ENCODE data around the gene C20orf144.

The C20orf144 gene

DNA sequence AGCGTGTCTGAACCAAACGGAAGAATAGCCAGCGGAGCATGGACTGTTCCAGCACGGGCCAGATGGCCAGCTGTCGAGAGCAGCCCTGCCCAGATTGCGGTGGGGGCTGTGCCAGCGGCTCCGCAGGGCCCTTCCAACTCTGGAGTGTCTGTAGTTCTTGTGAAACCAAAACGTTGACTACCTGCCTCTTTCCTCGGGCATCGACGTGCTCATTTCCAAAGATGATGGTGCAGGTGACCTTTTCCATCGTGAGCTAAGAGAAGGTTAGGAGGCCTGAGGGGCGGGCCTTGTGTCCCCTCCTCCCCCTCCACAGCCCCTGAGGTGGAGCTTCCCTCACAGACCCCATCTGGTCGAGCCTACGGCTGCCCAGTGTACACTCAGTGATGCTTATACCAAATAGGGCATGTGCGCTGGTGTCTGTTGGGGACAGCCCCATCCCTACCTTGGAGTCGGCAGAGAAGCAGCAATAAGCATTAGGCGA, 12.9 kb upstream of the C20orf144 start:
- in situ Hi-C loops (cut with HindIII; ENCODE audit: low sequenced_read_pairs): no loop called here

DNA sequence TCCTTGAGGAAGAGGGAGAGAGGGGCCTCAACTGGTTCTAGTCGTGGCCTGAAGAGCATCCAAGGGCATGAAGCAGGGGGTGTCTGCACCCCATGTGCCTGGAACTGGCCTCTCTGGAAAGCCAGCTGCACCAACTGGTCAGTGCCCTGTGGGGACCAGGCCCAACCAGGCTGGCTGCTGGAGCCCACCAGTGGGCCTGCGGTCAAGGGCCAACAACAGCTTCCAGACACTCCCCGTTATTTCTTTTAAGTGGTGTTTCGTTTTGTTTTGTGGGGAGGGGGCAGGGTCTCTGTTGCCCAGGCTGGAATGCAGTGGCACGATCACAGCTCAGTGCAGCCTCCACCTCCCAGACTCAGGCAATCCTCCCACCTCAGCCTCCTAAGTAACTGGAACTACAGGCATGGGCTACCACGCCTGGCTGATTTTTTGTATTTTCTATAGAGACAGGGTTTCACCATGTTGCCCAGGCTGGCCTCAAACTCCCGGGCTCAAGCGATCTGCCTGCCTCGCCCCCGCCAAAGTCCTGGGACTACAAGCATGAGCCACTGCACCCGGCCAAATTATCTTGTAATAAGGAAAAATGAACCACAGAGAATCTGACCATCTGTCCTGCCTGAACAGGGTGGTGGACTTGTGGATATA, 11.9 kb upstream of the C20orf144 start:
- in situ Hi-C loops (cut with HindIII; ENCODE audit: low sequenced_read_pairs): no loop called here

DNA sequence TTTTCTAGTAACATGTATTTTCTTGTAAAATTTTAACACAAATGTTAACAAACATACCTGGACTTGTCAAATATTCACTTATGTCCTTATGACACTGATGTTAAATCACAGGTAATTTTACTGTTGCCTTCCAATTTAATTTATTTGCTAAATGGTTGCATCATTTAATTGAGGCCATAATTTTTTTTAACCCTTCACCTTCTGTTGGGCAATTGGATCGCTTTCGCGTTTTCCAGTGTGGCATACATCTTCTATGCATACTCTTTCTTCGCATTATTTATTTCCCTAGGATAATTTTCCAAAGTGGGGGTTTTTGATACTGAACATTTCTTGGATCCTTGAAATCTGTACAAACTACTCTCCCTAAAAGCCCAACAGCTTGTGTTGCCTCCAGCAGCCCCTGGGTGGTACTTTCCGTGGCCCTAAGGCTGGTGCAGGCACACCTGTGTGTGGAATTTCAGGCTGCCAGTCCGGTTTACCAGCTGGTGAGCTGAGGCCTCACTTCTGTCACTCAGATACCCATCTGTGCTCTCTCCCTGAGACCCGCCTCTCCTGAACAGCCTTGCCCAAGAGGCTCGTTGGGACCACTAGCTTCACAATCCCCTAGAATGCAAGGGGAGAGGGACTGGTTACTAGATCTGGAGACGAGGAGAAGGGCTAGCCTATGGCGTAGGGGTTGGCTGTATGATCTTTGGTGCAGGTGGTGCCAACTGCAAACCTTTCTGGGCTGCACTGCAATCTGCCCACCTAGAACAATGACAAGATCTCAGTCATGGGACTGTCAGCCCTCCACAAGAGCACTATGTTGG, 11.2 kb upstream of the C20orf144 start:
- in situ Hi-C loops (cut with HindIII; ENCODE audit: low sequenced_read_pairs): no loop called here

DNA sequence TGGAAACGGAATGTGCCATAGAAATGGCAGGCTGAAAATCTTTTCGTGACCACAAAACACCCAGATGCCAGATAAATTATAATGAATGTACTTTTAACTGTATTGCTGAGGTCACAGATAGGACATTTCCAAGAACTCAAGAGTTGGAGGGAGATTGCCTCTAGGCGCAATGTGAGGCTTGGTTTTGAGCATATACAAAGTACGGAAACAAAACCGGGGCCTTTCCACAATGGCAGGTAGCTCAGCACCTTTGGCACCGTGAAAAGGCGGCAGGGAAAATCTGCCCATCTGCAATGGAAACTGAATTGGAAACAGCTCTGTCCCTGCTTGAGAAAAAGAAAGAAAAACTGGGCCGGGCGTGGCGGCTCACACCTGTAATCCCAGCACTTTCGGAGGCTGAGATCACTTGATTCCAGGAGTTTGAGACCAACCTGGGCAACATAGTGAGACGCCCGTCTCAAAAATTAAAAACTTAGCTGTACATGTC, 10.5 kb upstream of the C20orf144 start:
- in situ Hi-C loops (cut with HindIII; ENCODE audit: low sequenced_read_pairs): no loop called here

DNA sequence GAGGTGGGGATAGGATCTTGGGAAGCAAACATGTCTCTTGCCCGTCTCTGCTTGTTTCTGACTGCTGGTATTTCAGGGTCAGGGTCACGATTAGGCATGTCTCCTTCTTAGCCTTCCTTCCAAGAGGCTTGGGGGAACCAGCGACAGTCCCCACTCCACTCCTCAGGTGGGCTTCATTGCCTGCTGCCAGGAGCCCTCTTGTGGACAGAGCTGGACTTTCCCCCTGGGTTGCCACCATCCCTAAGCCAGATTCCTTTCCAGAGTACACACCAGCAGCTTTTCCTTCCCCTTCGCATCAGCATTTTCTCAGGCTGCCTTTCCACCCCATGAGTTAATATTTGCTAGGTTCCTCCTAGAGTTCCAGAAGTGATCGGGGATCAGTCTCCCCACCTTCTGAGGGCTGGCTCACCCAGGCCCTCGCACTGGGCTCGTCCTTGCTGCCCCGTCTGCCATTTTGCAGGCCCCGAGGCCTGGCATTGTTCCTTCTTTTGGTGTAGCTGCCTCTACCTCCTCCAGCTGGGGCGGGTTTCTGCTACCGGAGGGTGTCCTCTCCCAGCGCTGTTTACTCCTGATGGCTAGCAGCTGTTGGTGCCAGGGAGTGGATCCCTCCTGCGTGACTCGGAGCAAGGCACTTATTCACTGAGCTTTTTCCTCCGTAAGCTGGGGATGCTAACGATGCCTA, 8.8 kb upstream of the C20orf144 start:
- in situ Hi-C loops (cut with HindIII; ENCODE audit: low sequenced_read_pairs): no loop called here

DNA sequence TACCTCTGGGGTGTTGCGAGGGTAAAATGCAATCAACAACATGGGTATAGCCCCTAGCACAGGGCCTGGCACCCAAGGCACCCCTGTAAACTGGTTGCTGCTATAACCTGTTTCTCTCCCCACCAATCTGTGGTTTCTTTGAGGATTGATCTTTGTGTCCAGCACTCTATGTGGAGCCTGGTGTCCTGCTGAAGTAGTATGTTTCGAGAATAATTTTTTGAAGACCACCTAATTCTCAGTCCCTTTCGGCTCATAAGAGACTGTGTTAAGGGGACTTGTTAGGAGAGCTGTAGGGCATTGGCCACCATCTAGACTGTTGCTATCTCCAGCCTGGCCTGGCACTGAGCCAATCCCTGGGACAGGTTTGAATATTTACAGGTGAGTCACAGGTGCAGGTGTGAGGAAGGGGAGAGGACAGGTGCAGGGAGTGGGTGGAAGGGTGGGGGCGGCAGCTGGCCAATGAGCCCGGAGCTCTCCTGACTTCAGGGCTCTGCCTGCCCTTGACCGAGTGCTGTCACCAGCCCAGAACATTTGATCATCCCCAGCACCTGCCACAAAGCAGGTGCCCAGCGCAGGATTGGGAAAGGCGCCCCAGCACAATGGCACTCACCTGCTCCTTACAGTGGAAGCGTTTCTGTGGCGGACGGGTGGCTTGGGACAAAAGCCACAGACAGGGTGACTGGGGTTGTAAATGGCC, 8.1 kb upstream of the C20orf144 start:
- in situ Hi-C loops (cut with HindIII; ENCODE audit: low sequenced_read_pairs): no loop called here

DNA sequence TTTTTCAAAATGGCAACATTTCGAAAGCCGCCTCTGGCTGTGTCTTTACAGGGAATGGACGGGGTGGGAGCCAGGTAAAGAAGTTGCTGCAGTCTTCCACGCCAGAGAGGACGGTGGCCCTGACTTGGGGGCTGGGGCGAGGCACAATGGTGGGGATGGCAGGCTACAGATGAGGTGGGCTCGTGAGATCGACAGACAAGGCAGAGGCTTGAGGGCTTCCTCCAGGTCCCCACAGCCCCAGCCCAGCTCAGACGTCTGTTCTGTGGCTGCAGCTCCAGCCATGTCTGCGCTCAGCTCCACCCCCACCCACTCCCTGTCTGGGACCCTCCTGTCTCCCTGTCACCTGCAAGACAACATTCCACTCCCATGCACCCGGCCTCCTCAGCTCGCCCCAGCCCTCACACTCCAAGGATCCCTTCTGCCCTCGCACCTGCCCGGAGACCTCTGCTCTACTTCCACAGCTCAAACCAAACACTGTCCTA, 7.4 kb upstream of the C20orf144 start:
- in situ Hi-C loops (cut with HindIII; ENCODE audit: low sequenced_read_pairs): no loop called here

DNA sequence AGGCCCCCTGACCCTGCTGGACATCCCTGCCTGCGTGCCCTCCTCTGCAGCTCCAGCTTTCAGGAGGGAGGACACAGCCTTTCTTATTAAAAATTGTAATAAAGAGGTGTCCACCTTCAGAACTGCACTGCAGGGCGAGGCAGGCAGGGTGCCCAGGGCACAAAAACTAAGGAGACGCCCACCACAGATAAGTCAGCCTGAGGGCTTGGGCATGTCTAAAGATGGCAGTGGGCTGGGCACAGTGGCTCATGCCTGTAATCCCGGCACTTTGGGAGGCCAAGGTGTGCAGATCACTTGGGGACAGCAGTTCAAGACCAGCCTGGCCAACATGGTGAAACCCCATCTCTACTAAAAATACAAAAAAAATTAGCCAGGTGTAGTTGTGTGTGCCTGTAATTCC, 7.0 kb upstream of the C20orf144 start:
- in situ Hi-C loops (cut with HindIII; ENCODE audit: low sequenced_read_pairs): no loop called here

DNA sequence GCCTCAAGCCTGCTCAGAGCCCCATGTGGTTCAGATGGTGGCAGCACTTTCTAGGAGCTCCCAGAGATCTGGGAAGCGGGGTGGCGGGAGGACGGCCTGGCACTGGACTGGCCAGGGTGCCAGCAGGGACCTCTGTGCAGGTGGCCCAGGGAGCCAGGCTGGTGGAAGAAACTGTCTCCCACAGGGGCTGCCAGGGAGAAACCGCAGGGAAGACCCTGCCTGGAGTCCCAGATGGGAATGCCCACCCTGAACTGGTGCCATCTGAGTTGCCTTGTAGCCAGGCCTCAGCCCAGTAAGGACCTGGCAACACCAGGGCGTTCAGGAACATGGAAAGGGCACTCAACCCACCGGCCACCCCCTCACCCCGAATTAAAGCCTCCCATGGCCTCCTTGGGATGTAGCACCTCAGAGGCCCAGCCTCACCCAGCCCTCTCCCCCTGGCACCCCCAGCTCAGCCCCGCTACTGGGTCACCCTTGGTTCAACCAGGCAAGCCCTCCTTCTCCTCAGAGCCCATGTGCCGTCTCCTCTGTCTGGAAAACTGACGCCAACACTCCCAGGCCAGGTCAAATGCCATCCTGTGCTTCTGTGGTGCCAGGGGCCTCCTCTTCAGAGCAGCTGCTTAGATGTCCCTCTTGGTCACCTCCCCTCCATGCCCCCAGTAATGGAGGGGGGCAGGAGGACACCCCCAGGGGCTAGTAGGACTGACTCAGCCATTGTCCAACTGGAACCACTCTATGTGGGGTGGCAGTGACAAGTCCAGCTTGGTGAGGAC, 5.9 kb upstream of the C20orf144 start:
- in situ Hi-C loops (cut with HindIII; ENCODE audit: low sequenced_read_pairs): no loop called here

DNA sequence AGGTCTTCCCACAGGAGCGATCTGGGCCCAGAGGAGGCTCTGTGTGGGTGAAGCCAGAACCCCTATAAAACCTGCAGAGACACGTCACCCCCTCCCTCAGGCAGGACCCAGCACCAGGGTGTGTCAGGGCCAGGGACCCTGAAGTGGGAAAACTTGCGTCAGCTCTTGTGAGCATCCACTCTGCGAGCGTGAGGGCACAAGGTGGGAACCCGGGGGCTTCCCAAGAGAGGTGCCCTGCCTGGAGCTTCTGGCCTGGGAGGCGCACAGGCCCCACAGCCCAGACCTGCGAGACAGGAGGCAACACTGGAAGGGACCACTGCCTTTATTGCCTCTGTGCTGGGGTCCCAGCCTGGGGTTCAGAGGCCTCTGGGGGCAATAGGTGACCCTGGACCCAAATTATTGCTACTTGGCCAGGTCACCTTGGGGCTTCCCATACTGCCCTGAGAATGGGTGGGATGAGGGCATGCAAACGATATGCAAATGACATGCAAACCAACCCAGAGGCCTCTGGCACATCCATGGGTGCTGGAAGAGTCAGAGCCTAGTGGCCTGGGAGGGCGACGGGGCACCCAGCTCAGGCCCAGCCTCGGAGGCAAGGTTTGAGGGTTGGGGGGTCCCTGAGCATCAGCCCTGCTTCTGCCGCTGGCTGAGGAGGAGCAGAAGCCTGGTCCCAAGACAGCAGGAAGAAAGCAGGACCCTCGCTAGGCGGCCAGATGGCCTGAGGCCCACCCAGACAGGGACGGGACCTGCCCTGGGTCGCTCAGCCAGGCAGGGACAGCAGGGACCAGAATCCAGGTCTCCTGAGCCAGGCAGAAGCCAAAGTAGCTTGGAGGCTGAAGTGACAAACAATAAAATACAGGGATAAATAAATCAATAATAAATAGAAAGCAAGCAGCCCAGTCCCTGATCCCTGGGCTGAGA, 5.1 kb upstream of the C20orf144 start:
- in situ Hi-C loops (cut with HindIII; ENCODE audit: low sequenced_read_pairs): no loop called here

DNA sequence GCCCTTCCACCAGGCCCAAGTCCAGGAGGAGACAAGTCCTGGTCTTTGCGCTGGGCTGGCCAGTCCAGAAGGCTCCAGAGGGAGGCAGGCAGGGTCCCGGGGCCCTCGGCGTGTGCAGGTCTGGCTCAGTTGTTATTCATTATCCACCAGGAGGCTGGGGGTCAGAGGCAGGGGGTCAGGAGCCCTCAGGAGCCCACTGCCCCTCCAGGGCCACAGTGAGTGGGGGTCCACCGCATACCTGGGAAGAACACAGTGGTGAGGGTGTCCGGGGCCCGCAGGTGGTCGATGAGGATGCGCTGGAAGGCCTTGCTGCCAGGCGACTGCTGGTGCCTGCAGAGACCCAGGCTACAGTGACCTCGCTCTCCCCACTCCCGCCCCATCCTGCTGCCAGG, 4.4 kb upstream of the C20orf144 start:
- in situ Hi-C loops (cut with HindIII; ENCODE audit: low sequenced_read_pairs): no loop called here

DNA sequence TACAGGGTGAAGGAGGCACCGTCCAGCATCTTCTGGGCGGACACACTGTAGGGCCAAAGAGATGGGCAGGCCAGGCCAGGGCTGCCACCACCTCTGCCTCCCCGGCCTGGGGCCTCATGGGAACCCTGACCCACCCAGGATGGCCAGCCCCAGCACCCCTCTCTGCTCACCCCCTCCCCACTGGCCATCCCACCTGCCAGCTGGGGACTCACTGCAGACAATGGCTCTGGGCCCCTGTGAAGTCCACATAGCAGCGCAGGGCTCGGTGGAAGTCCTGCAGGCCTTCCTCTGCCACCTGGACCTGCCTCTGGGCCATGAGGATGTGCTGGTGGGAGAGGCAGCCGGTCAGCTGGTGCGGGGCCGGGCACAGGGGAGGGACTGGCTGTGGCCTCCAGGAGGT, 3.6 kb upstream of the C20orf144 start:
- in situ Hi-C loops (cut with HindIII; ENCODE audit: low sequenced_read_pairs): no loop called here

DNA sequence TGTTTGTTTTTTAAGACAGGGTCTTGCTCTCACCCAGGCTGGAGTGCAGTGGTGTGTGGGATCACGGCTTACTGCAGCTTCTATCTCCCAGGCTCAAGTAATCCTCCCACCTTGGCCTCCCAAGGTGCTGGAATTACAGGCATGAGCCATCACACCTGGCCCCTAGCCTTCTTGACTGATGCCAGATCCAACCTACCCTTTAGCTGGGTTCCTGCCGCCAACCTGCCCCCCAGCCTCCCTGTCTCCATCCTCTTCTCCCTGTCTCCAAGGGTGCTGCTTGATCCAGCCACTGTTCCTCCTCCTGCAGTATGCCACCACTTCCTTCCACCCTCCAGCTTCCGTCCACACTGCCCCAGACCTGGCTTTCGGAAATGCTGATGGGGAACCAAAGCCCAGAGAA, 3.2 kb upstream of the C20orf144 start:
- in situ Hi-C loops (cut with HindIII; ENCODE audit: low sequenced_read_pairs): no loop called here

DNA sequence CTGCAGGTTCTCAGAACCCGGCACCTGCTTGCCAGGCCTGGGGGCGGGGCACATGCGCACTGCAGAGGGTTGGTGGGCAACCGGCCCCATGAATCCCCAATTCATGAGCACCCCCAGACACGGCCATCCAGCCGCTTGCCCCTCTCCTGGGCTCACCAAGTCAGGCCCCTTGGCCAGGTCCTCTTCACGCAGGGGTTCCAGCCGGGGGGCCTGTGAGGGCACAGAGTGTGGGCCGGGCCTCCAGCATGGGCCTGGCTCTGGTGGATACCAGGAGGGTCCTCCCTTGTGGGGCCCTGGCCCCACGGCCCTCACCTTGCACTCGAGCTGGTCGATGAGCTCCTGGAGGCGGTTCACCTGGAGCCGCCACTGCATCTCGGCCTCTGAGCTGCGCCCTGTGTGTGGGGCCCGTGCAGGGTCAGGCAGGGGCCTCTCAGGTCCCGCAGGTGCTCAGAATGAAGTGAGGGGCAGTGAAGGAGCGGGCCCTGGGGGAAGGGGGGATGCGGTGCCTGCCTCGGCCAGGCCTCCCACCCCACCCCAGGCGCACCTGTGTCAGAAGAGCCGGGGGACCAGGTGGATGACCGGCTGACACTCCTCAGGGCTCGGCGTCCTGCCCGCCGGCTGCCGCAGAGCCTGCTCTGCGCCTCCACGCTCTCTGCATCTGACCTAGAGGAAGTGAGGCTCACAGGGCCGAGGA, 2.6 kb upstream of the C20orf144 start:
- in situ Hi-C loops (cut with HindIII; ENCODE audit: low sequenced_read_pairs): no loop called here

DNA sequence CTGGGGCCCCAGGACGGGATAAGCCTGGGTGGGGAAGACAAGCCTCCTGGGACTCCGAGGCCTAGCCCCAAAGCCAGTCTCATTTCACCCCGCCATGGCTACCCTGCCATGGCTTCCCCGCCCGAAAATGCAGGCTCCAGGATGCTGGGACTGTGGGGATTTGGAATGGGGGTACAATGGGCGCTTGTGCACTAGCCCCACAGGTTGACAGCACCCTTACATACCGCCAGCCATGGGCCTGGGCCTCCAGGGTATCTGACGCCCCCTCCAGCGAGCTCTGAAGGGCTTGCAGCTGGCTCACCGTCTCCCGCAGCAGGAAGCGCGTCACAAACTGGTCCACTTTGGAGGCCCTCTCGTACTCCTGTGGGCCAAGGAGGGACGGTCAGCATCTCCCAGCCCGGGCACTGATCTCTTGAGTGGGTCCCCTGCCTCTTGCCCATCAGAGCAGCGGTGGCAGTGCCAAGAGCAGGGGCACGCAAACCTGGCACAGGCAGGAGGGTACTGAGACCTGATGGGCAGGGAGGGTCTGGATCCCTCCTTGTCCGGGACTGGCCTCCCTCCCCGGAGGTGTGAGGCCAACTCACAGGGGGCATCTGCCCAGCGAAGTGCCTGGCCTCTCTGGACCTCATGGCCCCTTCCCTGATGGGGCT, 2.0 kb upstream of the C20orf144 start:
- in situ Hi-C loops (cut with HindIII; ENCODE audit: low sequenced_read_pairs): no loop called here

DNA sequence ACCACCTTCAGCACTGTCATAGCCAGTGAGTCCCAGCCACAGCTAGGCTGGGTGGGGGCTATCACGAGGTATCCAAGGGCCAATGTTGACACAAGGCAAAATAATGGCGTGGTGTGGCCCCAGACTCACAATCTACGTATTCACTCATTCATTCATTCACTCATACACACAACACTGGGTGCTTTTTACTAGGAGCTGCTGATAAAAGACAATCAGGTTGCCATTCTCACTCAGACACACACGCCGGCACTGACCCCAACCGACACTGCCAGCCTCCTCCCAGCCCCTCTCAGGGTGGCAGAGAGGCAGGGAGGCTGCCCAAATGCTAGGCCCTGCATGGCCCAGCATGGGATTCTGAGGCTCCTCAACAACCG, 1.5 kb upstream of the C20orf144 start:
- in situ Hi-C loops (cut with HindIII; ENCODE audit: low sequenced_read_pairs): no loop called here

DNA sequence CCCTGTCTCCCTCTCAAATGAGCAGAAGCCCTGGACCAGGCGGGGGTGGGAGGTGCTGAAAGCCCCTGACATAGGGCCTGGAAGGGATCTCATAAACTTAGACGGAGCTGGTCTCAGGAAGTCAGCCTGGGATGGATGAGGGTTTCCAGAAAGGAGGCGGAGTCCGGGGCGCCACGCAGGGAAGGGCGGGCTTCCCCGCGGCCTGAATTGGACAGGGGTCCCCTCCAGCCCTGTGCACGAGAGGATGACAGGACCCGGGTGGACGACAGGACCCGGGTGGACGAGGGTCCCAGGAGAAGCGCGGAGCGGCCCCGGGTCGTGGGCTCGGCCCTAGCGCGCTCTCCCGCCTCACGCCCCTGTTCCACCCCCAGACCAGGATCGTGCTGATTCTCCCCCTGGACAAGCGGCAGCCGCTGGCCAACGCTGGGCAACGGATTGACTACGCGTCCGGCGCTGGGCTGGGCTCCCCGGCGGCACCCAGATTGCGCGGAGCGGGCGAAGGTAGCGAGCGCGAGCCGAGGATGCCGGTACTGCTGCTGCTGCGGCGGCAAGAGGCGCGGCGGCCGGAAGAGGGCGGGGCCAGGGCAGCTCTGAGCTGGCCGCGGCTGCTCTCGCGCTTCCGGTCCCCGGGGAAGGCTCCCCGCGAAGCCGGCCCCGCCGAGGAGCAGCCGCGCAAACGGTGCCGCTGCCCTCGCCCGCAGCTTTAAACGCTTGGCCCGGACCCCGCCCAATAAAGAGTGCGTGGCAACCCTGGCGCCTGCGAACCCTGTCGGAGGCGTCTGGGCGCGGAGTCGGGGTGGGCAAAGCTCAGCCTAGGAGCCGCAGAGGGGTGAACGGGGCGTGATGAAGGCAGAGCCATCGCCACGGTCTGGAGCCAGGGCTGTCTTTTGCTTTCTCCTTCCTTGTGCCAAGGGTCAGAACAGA, 1.3 kb downstream of the C20orf144 start:
- in situ Hi-C loops (cut with HindIII; ENCODE audit: low sequenced_read_pairs): no loop called here

Data from DLD1 (cell line).